Fibroblast of lung (primary cell): ENCODE data around the gene NASP. TPM values are rescaled to one million over a fixed set of nuclear protein-coding genes. Genes with fewer than 3 reads are reported as not detected.
"Not testable (repeated sequence)": the region's sequence is repeated elsewhere in the genome, so short reads cannot be mapped to it uniquely, and the experiment has no call there.

Experiments
- DNase-seq, 2 donors: peaks; one replicate each; pipeline versions ENCODE4 v3.0.0 to v3.0.0-alpha.2; 2010; ENCODE audit warnings: low read depth in 2 of 2
- H2AFZ ChIP-seq: 2 replicates; pipeline ENCODE4 v1.5.1; 2012; ENCODE audit warnings: low read length, control low read depth, inconsistent platforms
- H3K27ac ChIP-seq: 2 replicates; pipeline ENCODE4 v1.5.1; 2011; ENCODE audit warnings: low read length, control low read depth; ENCODE audit not compliant: insufficient read depth
- H3K27me3 ChIP-seq: 2 replicates; pipeline ENCODE4 v1.5.1; 2011; ENCODE audit warnings: mild to moderate bottlenecking, low read length; ENCODE audit not compliant: control insufficient read depth, insufficient read depth
- H3K36me3 ChIP-seq: 2 replicates; pipeline ENCODE4 v1.5.1; 2011; ENCODE audit warnings: low read length; ENCODE audit not compliant: control insufficient read depth, insufficient read depth
- H3K4me1 ChIP-seq: 2 replicates; pipeline ENCODE4 v1.5.1; 2011; ENCODE audit warnings: low read length; ENCODE audit not compliant: control insufficient read depth, insufficient read depth; ENCODE audit errors: extremely low read depth
- H3K4me2 ChIP-seq: 2 replicates; pipeline ENCODE4 v1.5.1; 2011; ENCODE audit warnings: low read length, control low read depth; ENCODE audit not compliant: insufficient read depth; ENCODE audit errors: extremely low read depth
- H3K4me3 ChIP-seq, 4 experiments: fragments of 200-600 bp in 1 of 4; sonication (generic) in 1 of 4; replicated peaks in 1 of 4; 2 replicates each; pipeline ENCODE4 v1.5.1; 2011 to 2016; ENCODE audit warnings: low read length in 4 of 4, low read depth in 3 of 4, mild to moderate bottlenecking in 3 of 4, control low read depth in 2 of 4, inconsistent platforms in 1 of 4, mixed read lengths in 1 of 4; ENCODE audit not compliant: insufficient read depth in 1 of 4; ENCODE audit errors: control extremely low read depth in 1 of 4
- H3K79me2 ChIP-seq: 2 replicates; pipeline ENCODE4 v1.5.1; 2012; ENCODE audit warnings: mild to moderate bottlenecking, low read length, inconsistent platforms; ENCODE audit not compliant: control insufficient read depth, insufficient read depth
- H3K9ac ChIP-seq: 2 replicates; pipeline ENCODE4 v1.5.1; 2011; ENCODE audit warnings: mild to moderate bottlenecking, low read length, control low read depth; ENCODE audit not compliant: insufficient read depth
- H3K9me3 ChIP-seq: 2 replicates; pipeline ENCODE4 v1.5.1; 2012; ENCODE audit warnings: low read depth, low read length; ENCODE audit not compliant: control insufficient read depth, insufficient read depth
- H4K20me1 ChIP-seq: 2 replicates; pipeline ENCODE4 v1.5.1; 2011; ENCODE audit warnings: low read length; ENCODE audit not compliant: control insufficient read depth, insufficient read depth; ENCODE audit errors: extremely low read depth
- EZH2 ChIP-seq: IDR thresholded peaks from 2 replicates; pipeline ENCODE4 v1.5.1; 2012; ENCODE audit warnings: low read length, control low read depth, mild to moderate bottlenecking; ENCODE audit errors: missing control alignments
- polyA plus RNA-seq, 2 donors: library from polyadenylated mRNA; depleted of rRNA in 1 of 2; stranded (reverse) in 1 of 2; unstranded in 1 of 2; fragments of >200 nt; gene quantifications; 2 replicates each; pipeline ENCODE4 v1.2.1, GENCODE V29; 2011 to 2012; ENCODE audit warnings: missing spikeins in 1 of 2
- total RNA-seq: library from RNA; depleted of rRNA; stranded (reverse); fragments of >200 nt; gene quantifications from 2 replicates; pipeline ENCODE4 v1.2.1, GENCODE V29; 2014
- TF ChIP-seq, protein P1 (sequence below), 2 donors: IDR thresholded peaks in 1 of 2; conservative IDR thresholded peaks in 1 of 2; 1 replicate in 1 of 2; 2 replicates in 1 of 2; pipeline ENCODE4 v1.5.1; 2011 to 2012; ENCODE audit warnings: low read length in 2 of 2, control low read depth in 1 of 2, inconsistent platforms in 1 of 2, low read depth in 1 of 2, mild to moderate bottlenecking in 1 of 2

The NASP gene
- total and polyA plus RNA-seq, 2 donors (not counting 1 experiment from before 2014, with no cell fraction given) = 30.9 to 54.1 TPM

DNA sequence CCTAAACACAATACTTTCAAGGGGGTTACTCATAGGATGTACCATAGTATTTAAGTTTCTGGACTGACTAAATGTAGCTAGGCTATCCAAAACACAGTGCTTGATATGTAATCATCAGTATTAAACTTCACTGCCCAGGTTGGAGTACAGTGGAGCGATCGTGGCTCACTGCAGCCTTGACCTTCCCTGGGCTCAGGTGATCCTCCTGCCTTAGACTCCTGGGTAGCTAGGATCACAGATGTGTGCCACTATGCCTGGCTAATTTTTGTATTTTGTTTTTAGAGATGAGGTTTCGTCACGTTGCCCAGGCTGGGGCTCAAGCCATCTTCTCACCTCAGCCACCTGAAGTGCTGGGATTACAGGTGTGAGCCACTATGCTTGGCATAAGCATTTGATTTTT, 10.6 kb downstream of the NASP start:
- no peaks in the 10 kb centered on the region for H3K9me3 ChIP-seq
- no peak overlapping the region for H3K4me3 ChIP-seq
- peaks cover 40% of the 10 kb centered on the region for H3K79me2 ChIP-seq
- no peak overlapping the region for H3K9ac ChIP-seq
- H3K27ac ChIP-seq = no peak overlapping the region
- H3K4me1 ChIP-seq = no peaks in the 10 kb centered on the region
- TF ChIP-seq EZH2 = no peak
- TF ChIP-seq, protein P1, sequence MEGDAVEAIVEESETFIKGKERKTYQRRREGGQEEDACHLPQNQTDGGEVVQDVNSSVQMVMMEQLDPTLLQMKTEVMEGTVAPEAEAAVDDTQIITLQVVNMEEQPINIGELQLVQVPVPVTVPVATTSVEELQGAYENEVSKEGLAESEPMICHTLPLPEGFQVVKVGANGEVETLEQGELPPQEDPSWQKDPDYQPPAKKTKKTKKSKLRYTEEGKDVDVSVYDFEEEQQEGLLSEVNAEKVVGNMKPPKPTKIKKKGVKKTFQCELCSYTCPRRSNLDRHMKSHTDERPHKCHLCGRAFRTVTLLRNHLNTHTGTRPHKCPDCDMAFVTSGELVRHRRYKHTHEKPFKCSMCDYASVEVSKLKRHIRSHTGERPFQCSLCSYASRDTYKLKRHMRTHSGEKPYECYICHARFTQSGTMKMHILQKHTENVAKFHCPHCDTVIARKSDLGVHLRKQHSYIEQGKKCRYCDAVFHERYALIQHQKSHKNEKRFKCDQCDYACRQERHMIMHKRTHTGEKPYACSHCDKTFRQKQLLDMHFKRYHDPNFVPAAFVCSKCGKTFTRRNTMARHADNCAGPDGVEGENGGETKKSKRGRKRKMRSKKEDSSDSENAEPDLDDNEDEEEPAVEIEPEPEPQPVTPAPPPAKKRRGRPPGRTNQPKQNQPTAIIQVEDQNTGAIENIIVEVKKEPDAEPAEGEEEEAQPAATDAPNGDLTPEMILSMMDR (conservative IDR thresholded peaks at IDR 0.05 in 1 of 2, IDR thresholded peaks at IDR 0.05 in 1 of 2; ENCODE audit: low read depth in 1 of 2, low read length in 2 of 2) = no peak
- H3K27me3 ChIP-seq = no peaks in the 10 kb centered on the region
- H2AFZ ChIP-seq = no peak overlapping the region
- no peak overlapping the region for H3K4me2 ChIP-seq
- H3K36me3 ChIP-seq = peaks cover 2% of the 10 kb centered on the region
- DNase-seq = no peak
- no peaks in the 10 kb centered on the region for H4K20me1 ChIP-seq

DNA sequence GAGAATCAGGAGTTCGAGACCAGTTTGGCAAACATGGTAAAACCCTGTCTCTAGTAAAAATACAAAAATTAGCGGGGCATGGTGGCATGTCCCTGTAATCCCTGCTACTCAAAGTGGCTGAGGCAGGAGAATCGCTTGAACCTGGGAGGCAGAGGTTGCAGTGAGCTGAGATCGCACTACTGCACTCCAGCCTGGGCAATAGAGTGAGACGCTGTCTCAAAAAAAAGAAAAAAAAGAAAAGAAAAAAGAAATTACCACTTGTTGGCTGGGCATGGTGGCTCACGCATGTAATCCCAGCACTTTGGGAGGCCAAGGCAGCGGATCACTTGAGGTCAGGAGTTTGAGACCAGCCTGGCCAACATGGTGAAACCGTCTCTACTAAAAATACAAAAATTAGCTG, 12.9 kb downstream of the NASP start:
- not testable (repeated sequence) for H2AFZ ChIP-seq, H3K27ac ChIP-seq, H4K20me1 ChIP-seq, H3K36me3 ChIP-seq, DNase-seq, H3K4me2 ChIP-seq, H3K9ac ChIP-seq, H3K4me3 ChIP-seq, H3K9me3 ChIP-seq, H3K4me1 ChIP-seq, H3K27me3 ChIP-seq
- H3K79me2 ChIP-seq = peaks cover 24% of the 10 kb centered on the region

DNA sequence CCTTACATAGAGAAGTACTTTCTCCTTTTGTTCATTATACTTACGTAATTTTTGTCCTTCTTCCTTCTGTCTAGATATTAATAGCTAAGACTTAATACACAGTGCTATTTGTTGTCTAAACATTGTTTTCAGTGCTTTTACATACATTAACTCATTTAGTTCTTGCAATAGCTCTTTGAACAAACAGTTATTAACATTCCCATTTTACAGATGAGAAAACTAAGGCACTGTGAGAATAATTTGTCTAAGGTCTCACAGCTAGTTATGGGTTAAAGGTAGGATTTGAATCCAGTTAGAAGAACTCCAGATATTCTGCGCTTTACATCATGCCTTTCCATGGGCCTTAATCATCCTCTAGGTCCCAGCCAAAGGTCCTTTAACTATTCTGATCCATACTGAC, 20.4 kb downstream of the NASP start:
- no peaks in the 10 kb centered on the region for H3K9me3 ChIP-seq
- DNase-seq = no peak
- H2AFZ ChIP-seq = no peak overlapping the region
- H3K27ac ChIP-seq = no peak overlapping the region
- H3K4me2 ChIP-seq = no peak overlapping the region
- H3K4me1 ChIP-seq = no peaks in the 10 kb centered on the region
- no peak overlapping the region for H3K4me3 ChIP-seq
- H3K27me3 ChIP-seq = no peaks in the 10 kb centered on the region
- H3K36me3 ChIP-seq = peaks cover 3% of the 10 kb centered on the region
- peaks cover 6% of the 10 kb centered on the region for H3K79me2 ChIP-seq
- TF ChIP-seq, protein P1 (conservative IDR thresholded peaks at IDR 0.05 in 1 of 2, IDR thresholded peaks at IDR 0.05 in 1 of 2; ENCODE audit: low read depth in 1 of 2, low read length in 2 of 2) = no peak
- TF ChIP-seq EZH2 = no peak
- H3K9ac ChIP-seq = no peak overlapping the region
- no peaks in the 10 kb centered on the region for H4K20me1 ChIP-seq
